GM21786 (cell line): Measurements from ENCODE around the gene ITGA3.

Source experiments
- ATAC-seq: cut with Tn5 transposase; IDR thresholded peaks from one replicate; pipeline ENCODE4 v1.9.1; 2021; ENCODE audit not compliant: unreplicated experiment

Gene ITGA3

DNA sequence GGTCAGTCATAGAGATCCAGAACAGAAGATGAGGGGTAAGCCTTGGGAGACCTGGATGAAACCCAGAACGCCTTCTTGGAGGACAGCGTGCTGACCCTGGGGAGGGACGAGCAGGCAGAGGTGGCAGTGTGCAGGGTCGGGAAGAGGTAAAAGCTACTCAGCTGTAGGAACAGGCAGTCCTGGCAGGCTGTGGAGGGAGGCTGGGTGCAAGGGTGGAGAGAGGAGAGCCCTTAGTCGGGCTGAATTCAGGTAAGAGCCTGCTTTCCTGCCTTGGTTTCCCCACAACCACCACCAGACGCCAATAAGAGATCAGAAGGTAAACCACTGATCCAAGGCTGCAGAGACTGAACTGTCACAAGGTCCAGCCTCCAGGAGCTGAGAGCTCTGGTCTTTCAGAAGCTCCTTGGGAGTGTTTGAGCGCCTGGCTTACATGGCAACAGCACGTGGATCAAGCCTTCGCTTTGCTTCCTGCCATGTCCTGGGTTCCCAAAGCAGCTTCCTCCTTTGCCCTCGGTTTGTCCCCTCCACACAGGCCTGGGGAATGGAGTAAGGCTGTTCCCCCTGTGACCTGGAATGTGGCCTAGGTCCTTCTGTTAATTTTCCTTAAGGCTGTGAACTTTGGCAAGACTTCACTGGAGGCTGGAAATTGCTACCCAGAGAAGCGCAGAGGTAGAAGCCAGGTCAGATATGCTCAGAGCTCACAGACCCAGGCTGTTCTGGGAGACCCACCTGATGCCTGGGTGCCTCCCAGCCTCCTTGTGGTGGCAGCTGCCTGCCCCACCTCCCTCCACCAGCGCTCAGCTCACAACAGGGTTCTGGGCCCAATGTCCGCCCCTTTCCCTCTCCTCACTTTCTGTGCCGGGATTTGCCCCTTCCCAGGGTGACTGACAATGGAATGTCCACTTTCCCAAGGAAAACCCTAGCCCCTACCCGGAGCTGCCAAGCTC, 35.3 kb downstream of the ITGA3 start:
- no peak for ATAC-seq

DNA sequence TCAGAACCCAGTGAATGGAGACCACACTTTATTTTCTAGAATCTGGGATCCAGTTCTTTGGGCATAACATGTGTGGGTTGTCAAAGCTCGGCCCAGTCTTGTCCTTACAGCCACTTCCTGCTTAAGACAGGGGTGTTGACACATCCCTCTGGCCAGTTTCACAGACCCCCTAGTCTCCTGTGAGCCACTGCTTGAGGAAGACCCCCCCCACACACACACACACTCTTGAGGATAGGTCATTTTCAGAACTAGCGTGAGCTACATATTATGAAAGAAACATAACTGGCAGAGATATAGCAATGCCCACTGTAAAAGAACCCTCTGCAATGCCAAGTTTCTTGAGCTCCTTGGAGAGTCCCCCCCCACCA, 36.0 kb downstream of the ITGA3 start:
- no peak for ATAC-seq

DNA sequence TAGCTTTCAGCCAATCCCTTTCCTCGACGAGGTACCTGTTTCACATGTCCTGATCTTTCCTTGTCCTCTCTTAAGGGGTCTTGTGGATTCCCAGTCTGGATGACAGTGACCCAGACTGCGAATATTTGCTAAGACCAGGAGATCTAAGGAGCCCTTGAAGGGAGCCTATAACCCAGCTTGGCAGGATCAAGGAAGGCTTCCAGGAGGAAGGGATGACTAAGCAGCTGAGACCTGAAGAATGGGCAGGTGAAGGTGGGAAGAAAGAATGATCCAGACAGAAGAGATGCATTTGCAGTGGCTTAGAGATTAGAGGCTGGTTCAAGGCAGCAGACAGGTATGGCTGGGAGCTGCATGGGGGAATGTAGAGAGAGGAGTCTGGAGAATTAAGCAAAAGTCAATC, 37.3 kb downstream of the ITGA3 start:
- no peak for ATAC-seq

DNA sequence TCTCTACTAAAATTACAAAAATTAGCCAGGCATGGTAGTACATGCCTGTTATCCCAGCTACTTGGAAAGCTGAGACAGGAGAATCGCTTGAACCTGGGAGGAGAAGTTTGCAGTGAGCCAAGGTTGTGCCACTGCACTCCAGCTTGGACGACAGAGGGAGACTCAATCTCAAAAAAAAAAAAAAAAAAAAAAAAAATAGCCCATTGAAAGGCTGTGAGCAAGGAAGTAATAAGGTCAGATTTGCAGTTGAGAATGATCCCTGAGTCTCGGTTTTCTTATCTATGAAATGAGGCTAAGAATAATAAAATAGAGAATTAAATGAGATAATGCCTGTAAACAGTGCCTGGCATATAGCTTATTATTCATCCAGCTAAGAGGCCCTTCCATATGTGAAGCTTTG, 37.9 kb downstream of the ITGA3 start:
- no peak for ATAC-seq

DNA sequence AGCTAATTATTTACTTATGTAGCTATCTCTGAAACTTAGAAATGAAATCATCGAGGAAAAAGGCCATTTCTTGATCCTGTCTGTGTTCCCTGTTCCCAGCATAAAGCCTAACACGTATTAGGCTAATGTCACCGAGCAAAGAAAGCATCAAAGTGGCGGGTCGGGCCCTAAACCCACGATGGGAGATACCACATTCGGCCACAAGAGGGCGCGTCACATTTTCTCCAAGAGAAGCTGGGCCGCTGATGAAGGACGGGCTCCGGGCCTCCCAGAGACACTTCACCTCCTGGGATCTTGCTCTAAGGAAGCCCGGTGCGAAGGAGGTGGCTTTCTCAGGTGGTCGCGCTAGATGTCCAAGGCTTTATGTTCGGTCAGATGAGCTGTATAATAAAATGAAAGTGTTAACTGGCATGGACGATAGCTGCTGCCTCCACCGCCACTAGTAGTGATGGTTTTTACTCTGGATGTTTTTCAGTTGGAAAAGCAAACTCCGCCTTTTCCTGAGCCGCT, 38.4 kb downstream of the ITGA3 start:
- no peak for ATAC-seq

DNA sequence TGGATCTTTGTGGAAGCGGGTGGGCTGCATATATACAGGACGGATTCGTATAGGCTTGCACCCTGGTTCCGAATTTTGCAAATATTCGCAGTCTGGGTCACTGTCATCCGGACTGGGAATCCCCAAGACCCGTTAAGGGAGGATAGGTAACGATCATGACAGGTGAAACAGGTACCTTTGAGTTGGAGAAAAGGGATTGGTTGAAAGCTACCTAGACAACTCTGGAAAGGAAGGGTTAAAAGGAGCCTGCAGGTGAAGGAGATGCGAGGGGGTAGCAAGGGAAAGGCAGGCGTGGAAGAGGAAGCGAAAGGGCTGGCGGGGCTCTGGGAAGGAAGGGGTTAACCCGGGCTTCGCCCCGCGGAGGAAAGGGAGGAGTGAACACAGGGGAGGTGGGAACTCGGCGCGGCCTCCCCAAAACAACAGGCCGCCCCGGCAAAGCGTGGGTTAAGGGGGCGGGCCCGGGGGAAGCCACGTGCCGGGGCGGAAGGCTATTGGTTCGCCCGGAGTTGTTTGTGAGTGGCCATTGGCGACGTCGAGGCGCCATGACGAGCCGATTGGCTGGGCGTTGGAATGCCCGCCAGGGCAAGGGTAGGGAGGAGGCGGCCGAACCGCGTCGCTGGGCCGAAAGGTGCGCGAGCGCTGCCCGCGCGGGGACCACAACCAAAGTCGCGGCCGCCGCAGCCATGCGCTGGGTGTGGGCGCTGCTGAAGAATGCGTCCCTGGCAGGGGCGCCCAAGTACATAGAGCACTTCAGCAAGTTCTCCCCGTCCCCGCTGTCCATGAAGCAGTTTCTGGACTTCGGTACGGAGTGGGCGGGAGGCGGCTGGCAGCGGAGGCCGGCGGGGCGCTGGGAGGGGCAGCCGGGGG, 39.1 kb downstream of the ITGA3 start, which contains the start of gene PDK2:
TSS of gene PDK2 (plus strand) at position 599 of the 867 bp plus-strand sequence. CDS start at position 684, 85 bp downstream.
- ATAC-seq = peak; percentile 86

DNA sequence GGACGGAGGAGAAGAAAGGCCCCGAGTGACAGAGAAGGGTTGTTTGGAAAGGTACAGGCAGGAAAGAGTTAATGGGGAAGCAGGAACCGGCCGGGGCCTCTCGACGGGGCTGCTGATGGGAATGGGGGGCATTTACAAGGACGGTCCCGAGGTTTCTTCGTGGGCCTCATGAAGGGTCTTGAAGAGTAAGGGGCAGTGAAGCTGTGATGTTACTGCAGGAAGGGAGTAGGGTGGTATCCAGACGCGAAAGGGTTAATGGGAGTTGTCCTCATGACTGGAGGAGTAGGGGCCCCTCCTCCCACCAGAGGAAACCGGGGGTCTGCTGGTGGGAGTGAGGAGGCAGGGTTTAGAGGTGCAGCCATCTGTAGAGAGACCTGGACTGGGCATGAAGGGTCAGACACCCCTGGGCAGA, 39.7 kb downstream of the ITGA3 start:
- ATAC-seq = no peak

DNA sequence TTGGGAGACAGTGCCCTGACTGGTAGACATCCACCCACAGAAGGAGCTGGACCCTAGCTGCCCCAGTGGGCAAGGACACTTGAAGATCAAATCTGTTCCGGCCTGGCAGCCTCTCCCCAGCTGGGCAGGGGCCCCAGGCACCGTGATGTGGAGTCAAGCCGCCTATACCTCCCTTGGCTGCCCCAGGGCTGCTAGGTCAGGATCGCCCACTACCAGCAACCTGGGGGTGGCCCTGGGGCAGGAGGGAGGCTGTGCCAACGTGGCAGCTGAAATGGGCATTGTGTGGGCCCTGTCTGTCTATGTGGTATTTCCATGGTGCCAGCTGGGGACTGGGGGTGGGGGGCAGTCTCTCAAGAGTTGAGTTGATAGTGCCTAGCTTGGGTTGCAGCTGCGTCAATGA, 40.2 kb downstream of the ITGA3 start:
- ATAC-seq = no peak

DNA sequence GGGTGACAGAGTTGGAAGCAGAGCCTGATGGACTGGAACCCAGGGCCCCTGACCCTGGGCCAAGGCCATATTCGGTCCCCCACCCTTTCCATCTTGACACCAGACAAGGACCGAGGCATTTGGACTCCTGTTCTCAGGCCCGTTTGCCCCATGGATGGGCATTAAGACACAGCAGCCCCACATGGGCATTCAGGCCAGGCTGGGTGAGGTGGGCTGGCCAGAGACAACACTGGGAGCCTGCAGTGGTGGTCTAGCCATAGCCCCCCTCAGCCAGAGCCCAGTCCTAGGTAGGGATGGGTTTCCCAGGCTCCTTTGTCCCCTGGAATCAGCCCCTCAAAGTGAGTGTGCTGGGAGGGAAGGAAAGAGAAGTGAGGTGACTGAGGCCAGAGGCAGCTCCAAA, 40.8 kb downstream of the ITGA3 start:
- no peak for ATAC-seq

DNA sequence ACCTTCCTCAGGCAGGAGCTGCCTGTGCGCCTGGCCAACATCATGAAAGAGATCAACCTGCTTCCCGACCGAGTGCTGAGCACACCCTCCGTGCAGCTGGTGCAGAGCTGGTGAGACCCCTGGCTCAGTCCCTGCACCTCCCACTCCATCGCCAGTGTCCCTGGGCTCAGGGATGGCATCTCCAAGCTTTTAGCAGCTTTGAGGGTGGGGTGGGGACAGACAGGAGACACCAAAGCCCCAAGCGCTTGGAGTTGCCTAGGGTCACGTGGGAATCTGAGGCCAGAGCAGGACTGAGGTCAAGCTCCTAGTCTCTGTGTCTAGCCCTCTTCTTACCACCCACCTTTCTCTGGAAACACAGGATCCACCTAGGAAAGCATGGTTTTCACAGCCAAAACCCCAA, 41.5 kb downstream of the ITGA3 start:
- ATAC-seq = no peak

DNA sequence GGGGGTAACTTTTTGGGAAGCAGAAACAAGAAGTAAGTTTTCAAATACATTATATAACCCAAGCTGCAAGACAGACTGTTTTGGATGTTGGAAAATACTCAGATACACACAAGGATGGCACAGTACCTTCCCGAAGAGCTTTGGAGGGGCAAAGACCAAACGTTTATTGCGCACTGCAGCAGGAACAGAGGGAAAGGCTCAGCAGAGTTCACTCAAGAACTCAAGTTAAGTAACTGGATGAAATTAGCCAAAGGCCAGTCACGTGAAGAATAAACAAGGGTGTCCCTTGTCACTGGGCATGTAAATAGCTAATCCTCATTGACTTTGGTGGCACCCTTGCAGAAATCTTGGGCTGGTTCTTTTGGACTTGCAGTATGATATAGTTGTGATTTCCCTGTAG, 42.0 kb downstream of the ITGA3 start:
- ATAC-seq = no peak

DNA sequence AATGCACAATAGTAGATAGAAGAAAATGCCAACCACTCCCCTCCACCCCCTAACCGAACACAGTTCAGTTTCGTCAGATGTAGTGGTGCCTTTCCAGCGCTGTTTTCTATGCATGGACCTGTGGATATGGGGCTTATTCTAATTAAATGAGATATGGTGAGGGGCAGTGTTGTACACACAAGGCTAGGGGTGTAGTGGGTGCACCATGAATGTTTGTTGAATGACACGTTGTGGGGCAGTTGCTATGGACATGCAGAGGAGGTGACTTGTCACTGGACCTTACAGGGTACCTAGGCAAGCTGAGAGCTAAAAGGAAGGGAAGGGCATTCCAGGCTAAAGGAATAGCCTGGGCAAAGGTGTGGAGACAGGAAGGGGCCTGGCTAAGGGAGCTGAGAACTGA, 42.7 kb downstream of the ITGA3 start:
- ATAC-seq = no peak

DNA sequence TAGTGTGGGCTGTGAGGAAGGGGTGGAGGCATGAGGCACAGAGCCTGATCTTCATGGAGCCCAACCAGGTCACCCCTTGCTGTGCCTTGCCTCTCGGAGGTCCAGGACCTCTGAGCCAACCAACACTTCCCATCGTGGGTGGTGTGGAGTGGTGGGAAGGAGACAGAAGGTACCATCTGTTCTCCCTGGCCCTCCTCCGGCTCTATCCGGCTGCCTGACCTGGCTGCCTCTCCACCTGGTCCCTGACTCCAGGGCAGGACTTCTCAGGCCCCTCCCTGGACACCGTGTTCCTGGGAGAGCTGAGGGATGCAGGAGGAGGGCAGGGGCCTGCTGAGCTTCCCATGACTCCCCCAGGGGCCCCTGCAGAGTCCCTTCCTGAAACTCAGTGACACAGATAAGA, 43.1 kb downstream of the ITGA3 start:
- ATAC-seq = no peak

DNA sequence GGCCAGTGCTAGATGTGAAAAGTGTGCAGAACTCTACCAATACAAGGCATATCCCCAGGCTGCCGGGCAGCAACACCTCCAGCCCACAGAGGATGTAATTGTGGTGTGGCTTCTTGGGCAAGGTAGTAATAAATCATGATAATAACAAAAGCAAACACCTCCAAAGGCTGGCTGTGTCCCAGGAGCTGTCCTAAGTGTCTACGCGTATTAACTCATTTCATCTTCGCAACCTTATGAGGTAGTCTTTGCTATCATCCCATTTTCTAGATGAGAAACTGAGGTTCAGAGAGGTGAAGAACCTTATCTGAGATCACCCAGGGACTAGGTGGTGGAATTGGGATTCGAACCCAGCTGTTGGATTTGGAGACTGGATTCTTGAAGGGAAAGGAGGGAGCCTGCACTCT, 44.6 kb downstream of the ITGA3 start:
- no peak for ATAC-seq

DNA sequence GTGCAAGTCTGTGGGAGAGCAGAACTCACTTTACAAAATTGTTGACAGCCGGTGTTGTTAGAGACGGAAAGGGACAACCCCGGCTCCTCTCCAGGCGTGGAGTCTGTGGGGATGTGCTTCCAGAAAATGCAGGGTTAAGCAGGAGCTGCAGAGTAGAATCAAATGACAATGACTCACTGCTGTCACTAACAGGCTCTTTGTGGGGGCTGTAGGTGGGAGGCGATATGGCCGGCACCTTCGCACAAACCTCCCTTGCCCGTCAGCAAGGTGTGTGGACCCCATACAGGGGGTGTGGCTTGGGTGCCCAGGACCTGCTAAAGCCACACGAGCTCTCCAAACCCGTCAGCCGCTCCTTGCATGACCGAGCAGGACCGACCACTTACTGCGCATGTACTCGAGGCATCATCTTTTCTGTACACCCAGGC, 45.0 kb downstream of the ITGA3 start:
- no peak for ATAC-seq

DNA sequence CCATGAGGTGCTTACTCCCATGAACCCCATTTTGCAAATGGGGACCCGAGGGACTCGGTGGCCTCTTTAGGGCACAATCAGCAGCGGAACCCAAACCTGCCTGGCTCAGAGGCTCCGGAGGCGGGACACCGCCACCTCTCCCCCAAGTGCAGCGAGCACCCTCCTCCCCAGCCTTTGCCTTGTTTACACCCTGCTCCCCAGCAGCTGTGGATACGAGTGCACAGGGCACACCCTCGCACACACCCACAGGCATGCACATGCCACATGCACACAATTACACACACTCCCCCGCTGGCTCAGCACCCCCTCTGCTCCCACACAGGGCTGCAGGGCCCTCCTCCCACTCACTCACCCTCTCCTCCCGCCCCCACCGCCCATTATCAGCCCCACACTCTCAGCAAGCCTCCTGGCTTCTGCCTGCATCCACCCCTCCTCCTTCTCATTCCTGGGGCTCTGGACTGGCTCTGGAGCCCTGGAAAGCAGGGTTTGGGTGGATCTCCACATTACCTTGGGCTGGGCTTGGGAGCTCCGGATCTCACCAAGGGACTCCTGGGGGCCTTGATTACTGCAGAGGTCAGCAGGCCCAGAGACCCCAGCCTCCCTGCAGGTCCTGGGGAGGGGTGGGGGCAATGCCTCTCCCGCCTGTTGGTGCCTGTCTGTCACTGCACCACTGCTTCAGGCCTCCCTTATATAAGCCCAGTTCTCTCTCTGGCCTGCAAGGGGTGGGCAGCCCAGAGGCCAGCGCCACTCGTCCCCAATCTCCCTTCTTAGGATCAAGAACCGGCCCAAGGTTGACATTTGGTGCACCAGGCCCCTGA, 45.6 kb downstream of the ITGA3 start:
- ATAC-seq = no peak

DNA sequence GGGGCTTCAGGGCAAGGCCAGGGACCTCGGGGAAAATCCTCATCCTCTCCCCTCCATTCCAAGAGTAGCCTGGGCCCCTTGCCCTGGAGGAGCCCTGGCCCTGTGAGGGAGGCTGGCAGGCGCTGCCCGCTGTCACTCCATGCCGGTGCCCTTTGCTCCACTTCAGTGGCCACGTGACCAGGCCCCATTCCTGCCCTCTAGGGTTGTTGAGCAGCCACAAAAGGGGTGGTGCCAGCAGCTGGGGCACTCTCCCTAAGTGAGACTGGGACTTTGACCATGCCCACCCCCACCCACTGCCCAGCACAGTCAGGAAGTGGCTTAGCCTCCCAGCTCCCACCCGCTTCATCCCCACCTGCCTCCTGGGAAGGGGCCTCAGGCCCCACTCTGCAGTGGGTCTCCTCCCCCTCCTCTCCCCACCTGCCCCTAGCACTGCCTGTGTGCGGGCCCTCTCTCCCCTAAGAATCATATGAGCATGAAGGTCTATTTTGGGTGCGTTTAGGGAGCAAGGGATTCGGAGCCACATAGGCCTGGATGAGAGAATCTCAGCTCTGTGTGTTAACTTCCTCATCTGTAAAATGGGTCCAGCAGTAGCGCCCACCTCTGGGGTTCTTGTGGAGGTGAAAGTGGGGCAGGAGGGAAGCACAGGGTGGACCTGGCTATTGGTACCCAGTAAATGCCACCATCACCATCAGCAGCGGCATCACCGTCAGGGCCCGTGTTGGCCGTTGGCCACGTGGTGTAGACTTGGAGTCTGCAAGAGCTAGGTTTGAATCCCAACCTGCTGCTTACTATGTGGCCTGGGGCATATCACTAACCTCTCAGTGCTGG, 46.5 kb downstream of the ITGA3 start:
- ATAC-seq = no peak

DNA sequence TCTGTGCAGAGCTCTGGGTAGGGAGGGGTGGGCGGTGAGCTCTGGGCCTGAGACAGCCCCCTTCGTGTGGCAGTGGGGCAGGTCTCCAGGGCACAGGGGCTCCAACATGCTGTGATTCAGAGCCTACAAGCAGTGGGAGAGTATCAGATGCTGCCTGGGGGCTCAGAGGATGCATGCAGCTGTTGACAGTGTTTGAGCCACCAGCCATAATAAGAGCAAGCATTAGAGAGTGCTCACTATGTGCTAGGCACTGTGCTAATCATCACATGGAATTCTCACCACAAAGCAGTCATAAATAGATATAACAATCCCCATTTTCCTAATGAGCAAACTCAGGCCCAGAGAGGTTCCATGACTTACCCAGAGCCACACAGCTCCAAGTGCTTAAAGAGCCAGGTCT, 47.3 kb downstream of the ITGA3 start:
- no peak for ATAC-seq

DNA sequence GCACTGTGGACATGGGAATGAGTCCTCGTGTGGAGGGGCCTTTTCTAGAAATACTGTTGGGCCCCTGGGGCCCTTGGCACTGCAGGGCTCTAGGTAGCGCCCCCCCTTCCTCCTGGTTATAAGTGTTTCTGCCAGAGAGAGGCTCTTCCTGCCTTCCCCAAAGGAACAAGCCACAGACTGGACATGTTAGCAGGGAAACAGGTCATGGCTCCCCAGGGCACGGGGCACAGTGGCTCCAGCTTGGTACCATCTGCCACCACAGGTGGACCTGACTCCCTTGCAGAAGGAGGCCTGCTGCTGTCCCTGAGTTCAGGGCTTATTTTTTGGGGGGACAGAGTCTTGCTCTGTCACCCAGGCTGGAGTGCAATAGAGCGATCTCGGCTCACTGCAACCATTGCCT, 48.0 kb downstream of the ITGA3 start:
- no peak for ATAC-seq

DNA sequence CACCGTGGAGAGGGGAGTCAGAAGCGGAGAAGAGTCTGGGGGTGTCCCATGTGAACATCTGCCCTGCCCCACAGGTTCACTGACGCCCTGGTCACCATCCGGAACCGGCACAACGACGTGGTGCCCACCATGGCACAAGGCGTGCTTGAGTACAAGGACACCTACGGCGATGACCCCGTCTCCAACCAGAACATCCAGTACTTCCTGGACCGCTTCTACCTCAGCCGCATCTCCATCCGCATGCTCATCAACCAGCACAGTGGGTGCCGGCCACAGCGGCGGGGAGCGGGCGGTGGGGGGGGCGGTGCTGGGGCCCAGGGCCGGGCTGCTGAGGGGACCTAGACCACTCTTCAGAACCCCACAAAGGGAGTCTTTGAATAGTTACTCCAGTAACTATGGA, 49.9 kb downstream of the ITGA3 start:
- ATAC-seq = no peak
